Measurements from ENCODE around the gene TVP23A. TPM values are rescaled to one million over a fixed set of nuclear protein-coding genes. Genes with fewer than 3 reads are reported as not detected.

TVP23A gene
- total RNA-seq, 1 experiment from 2014 or later: not detected

GRCh38 chr16:10756574-10756973 is 62.0 kb downstream of the TVP23A start:
- no peaks in the 10 kb centered on the region for H3K4me1 ChIP-seq (ENCODE audit: insufficient read depth, low read length, poor library complexity, severe bottlenecking)
- peaks cover 2% of the 10 kb centered on the region for H3K36me3 ChIP-seq (ENCODE audit: insufficient read depth, low read length, poor library complexity, severe bottlenecking)
- H3K27ac ChIP-seq (ENCODE audit: low read depth, low read length, poor library complexity, severe bottlenecking): no peak overlapping the region
- POLR2A ChIA-PET (ENCODE audit: low non-redundant PET): no interaction called here
- no peak for DNase-seq (ENCODE audit: low spot score)
- no peaks in the 10 kb centered on the region for H3K9me3 ChIP-seq (ENCODE audit: low read depth, low read length, poor library complexity, severe bottlenecking)
- no peaks in the 10 kb centered on the region for H3K27me3 ChIP-seq (replicated peaks; ENCODE audit: insufficient read depth, low read depth, low read length, poor library complexity)
- BruUV-seq (replicated peaks): no TSS peak
- intact Hi-C loops (cut with micrococcal nuclease; ENCODE audit: unreplicated experiment): no loop called here
- TF ChIP-seq EZH2 (IDR thresholded peaks at IDR 0.05; ENCODE audit: borderline replicate concordance, low read depth, low read length, poor library complexity, severe bottlenecking) (no peak), CTCF (conservative IDR thresholded peaks at IDR 0.05; ENCODE audit: low read depth, low read length) (no peak)
- CTCF ChIA-PET: no interaction called here
- no peak overlapping the region for H3K4me3 ChIP-seq (ENCODE audit: low read depth, low read length, poor library complexity, severe bottlenecking)

GRCh38 chr16:10754941-10755340 is 63.7 kb downstream of the TVP23A start:
- CTCF ChIA-PET: no interaction called here
- peak; percentile 42 for DNase-seq (ENCODE audit: low spot score)
- Histone ChIP-seq H3K4me1 (ENCODE audit: insufficient read depth, low read length, poor library complexity, severe bottlenecking) (no peaks in the 10 kb centered on the region), H3K4me3 (ENCODE audit: low read depth, low read length, poor library complexity, severe bottlenecking) (no peak overlapping the region), H3K9me3 (ENCODE audit: low read depth, low read length, poor library complexity, severe bottlenecking) (no peaks in the 10 kb centered on the region), H3K27me3 (replicated peaks; ENCODE audit: insufficient read depth, low read depth, low read length, poor library complexity) (no peaks in the 10 kb centered on the region), H3K27ac (ENCODE audit: low read depth, low read length, poor library complexity, severe bottlenecking) (no peak overlapping the region), H3K36me3 (ENCODE audit: insufficient read depth, low read length, poor library complexity, severe bottlenecking) (no peaks in the 10 kb centered on the region)
- intact Hi-C loops (cut with micrococcal nuclease; ENCODE audit: unreplicated experiment): no loop called here
- TF ChIP-seq CTCF (conservative IDR thresholded peaks at IDR 0.05; ENCODE audit: low read depth, low read length) (no peak), EZH2 (IDR thresholded peaks at IDR 0.05; ENCODE audit: borderline replicate concordance, low read depth, low read length, poor library complexity, severe bottlenecking) (no peak)
- POLR2A ChIA-PET (ENCODE audit: low non-redundant PET): no interaction called here
- BruUV-seq (replicated peaks): no TSS peak

- Histone ChIP-seq H3K4me1 (ENCODE audit: insufficient read depth, low read length, poor library complexity, severe bottlenecking) (no peaks in the 10 kb centered on the region), H3K9me3 (ENCODE audit: low read depth, low read length, poor library complexity, severe bottlenecking) (no peaks in the 10 kb centered on the region), H3K27me3 (replicated peaks; ENCODE audit: insufficient read depth, low read depth, low read length, poor library complexity) (no peaks in the 10 kb centered on the region), H3K36me3 (ENCODE audit: insufficient read depth, low read length, poor library complexity, severe bottlenecking) (no peaks in the 10 kb centered on the region), H3K27ac (ENCODE audit: low read depth, low read length, poor library complexity, severe bottlenecking) (no peak overlapping the region), H3K4me3 (ENCODE audit: low read depth, low read length, poor library complexity, severe bottlenecking) (no peak overlapping the region)
- BruUV-seq (replicated peaks): no TSS peak
- intact Hi-C loops (cut with micrococcal nuclease; ENCODE audit: unreplicated experiment): no loop called here
- POLR2A ChIA-PET (ENCODE audit: low non-redundant PET): no interaction called here
- DNase-seq (ENCODE audit: low spot score): no peak
- no peak for TF ChIP-seq CTCF (conservative IDR thresholded peaks at IDR 0.05; ENCODE audit: low read depth, low read length)
- no peak for TF ChIP-seq EZH2 (IDR thresholded peaks at IDR 0.05; ENCODE audit: borderline replicate concordance, low read depth, low read length, poor library complexity, severe bottlenecking)
- CTCF ChIA-PET: no interaction called here
These were observed 64.9 kb downstream of the TVP23A start for GRCh38 chr16:10753670-10754069.
